SK-N-SH (cell line): Measurements from ENCODE around the gene MLLT1. TPM values are rescaled to one million over a fixed set of nuclear protein-coding genes. Genes with fewer than 3 reads are reported as not detected.

Experiments
- CTCF ChIA-PET: fragments of 300-600, 350-600 bp; formaldehyde crosslinking; extraction: SDS; loops from one replicate; lab custom pipeline; 2021; lab: Yijun Ruan, JAX
- POLR2A ChIA-PET: fragments of 350-600 bp; sonication (Branson Sonifier 250); formaldehyde crosslinking; extraction: SDS; loops from one replicate; lab custom pipeline; 2020; ENCODE audit warnings: antibody characterized with exemption, inconsistent platforms; lab: Yijun Ruan, JAX
- DNase-seq: peaks from one replicate; pipeline ENCODE4 v3.0.0; 2012
- H2AFZ ChIP-seq: fragments of 200-600 bp; sonication (generic); 2 replicates; pipeline ENCODE4 v1.8.1; 2016; ENCODE audit warnings: antibody characterized with exemption, mild to moderate bottlenecking, low read depth
- H3F3A ChIP-seq: fragments of 200-600 bp; sonication (generic); replicated peaks from 2 replicates; pipeline ENCODE3; 2016; ENCODE audit warnings: antibody characterized with exemption, mild to moderate bottlenecking; ENCODE audit not compliant: insufficient read depth
- H3K27ac ChIP-seq, 2 experiments: fragments of 200-500 bp in 1 of 2; fragments of 200-600 bp in 1 of 2; sonication (Bioruptor generic) in 1 of 2; sonication (generic), shearing (Covaris generic) in 1 of 2; 2 replicates each; pipeline versions ENCODE4 v1.5.1 to v1.6.1; 2014 to 2016; ENCODE audit warnings: low read depth in 2 of 2, inconsistent platforms in 1 of 2, low read length in 1 of 2, mild to moderate bottlenecking in 1 of 2, mixed read lengths in 1 of 2
- H3K27me3 ChIP-seq: fragments of 200-600 bp; sonication (generic), shearing (Covaris generic); 2 replicates; pipeline ENCODE4 v1.6.1; 2016; ENCODE audit warnings: mixed run types; ENCODE audit not compliant: insufficient read depth
- H3K36me3 ChIP-seq, 2 experiments: fragments of 200-500 bp in 1 of 2; fragments of 200-600 bp in 1 of 2; sonication (Bioruptor generic) in 1 of 2; sonication (generic) in 1 of 2; replicated peaks in 1 of 2; 2 replicates each; pipeline versions ENCODE3 to v1.5.1; 2014 to 2016; ENCODE audit warnings: low read length in 1 of 2, mild to moderate bottlenecking in 1 of 2; ENCODE audit not compliant: insufficient read depth in 2 of 2, control insufficient read depth in 1 of 2
- H3K4me1 ChIP-seq, 2 experiments: fragments of 200-500 bp in 1 of 2; fragments of 200-600 bp in 1 of 2; sonication (Bioruptor generic) in 1 of 2; sonication (generic), shearing (Covaris generic) in 1 of 2; 2 replicates each; pipeline versions ENCODE4 v1.5.1 to v1.6.1; 2014 to 2016; ENCODE audit warnings: low read depth in 1 of 2, low read length in 1 of 2, mixed run types in 1 of 2; ENCODE audit not compliant: insufficient read depth in 2 of 2, control insufficient read depth in 1 of 2
- H3K4me2 ChIP-seq: fragments of 200-600 bp; sonication (generic), shearing (Covaris generic); 2 replicates; pipeline ENCODE4 v1.6.1; 2017; ENCODE audit warnings: mixed run types
- H3K4me3 ChIP-seq, 2 experiments: fragments of 200-500 bp in 1 of 2; fragments of 200-600 bp in 1 of 2; sonication (Bioruptor generic) in 1 of 2; sonication (generic), shearing (Covaris generic) in 1 of 2; 2 replicates each; pipeline versions ENCODE4 v1.5.1 to v1.8.1; 2014 to 2016; ENCODE audit warnings: low read depth in 2 of 2, inconsistent platforms in 1 of 2, low read length in 1 of 2, mild to moderate bottlenecking in 1 of 2, mixed read lengths in 1 of 2, moderate library complexity in 1 of 2
- H3K79me2 ChIP-seq: fragments of 200-600 bp; sonication (generic); 2 replicates; pipeline ENCODE4 v1.8.1; 2017; ENCODE audit warnings: mild to moderate bottlenecking; ENCODE audit not compliant: insufficient read depth
- H3K9ac ChIP-seq: fragments of 200-600 bp; sonication (generic); 2 replicates; pipeline ENCODE4 v1.6.1; 2017; ENCODE audit warnings: mixed run types
- H3K9me2 ChIP-seq: fragments of 200-600 bp; sonication (generic); 2 replicates; pipeline ENCODE4 v1.6.1; 2017; ENCODE audit warnings: mixed run types
- H3K9me3 ChIP-seq: fragments of 200-600 bp; sonication (generic); 2 replicates; pipeline ENCODE4 v1.6.1; 2017; ENCODE audit warnings: mixed run types, mild to moderate bottlenecking, moderate library complexity
- H4K20me1 ChIP-seq: fragments of 200-600 bp; sonication (generic); 2 replicates; pipeline ENCODE4 v1.6.1; 2017; ENCODE audit warnings: mild to moderate bottlenecking, mixed run types; ENCODE audit not compliant: insufficient read depth
- CHD2 ChIP-seq: fragments of 150-350 bp; IDR thresholded peaks from 2 replicates; pipeline ENCODE4 v1.6.1; 2018; ENCODE audit warnings: low read length; ENCODE audit not compliant: partially characterized antibody
- CTCF ChIP-seq: fragments of 200-600 bp; sonication (generic); IDR thresholded peaks from 2 replicates; pipeline ENCODE4 v1.6.1; 2017; ENCODE audit warnings: antibody characterized with exemption, mild to moderate bottlenecking, moderate library complexity
- EZH2phosphoT487 ChIP-seq: fragments of 200-600 bp; sonication (generic); IDR thresholded peaks from 2 replicates; pipeline ENCODE4 v1.6.1; 2017; ENCODE audit warnings: low read depth, mixed run types, mild to moderate bottlenecking, antibody characterized with exemption, moderate library complexity, borderline replicate concordance
- FOSL2 ChIP-seq: IDR thresholded peaks from 2 replicates; pipeline ENCODE4 v1.4.0; 2012; ENCODE audit warnings: low read depth, mild to moderate bottlenecking, moderate library complexity, borderline replicate concordance
- JUND ChIP-seq: IDR thresholded peaks from 2 replicates; pipeline ENCODE4 v1.4.0; 2012
- MEF2A ChIP-seq: IDR thresholded peaks from 2 replicates; pipeline ENCODE4 v1.4.0; 2012; ENCODE audit warnings: low read depth, borderline replicate concordance
- NFIC ChIP-seq: IDR thresholded peaks from 2 replicates; pipeline ENCODE4 v1.4.0; 2012; ENCODE audit warnings: borderline replicate concordance
- RCOR1 ChIP-seq: fragments of 150-350 bp; IDR thresholded peaks from 2 replicates; pipeline ENCODE4 v1.6.1; 2017; ENCODE audit warnings: antibody characterized with exemption, low read length
- RFX5 ChIP-seq: IDR thresholded peaks from 2 replicates; pipeline ENCODE4 v1.6.1; 2012; ENCODE audit warnings: mild to moderate bottlenecking, improper control_type of control experiment, low read length
- SIN3A ChIP-seq: IDR thresholded peaks from 2 replicates; pipeline ENCODE4 v1.6.1; 2012; ENCODE audit warnings: low read depth, mild to moderate bottlenecking, low read length, moderate library complexity, borderline replicate concordance
- YY1 ChIP-seq: IDR thresholded peaks from 2 replicates; pipeline ENCODE4 v1.4.0; 2012; ENCODE audit warnings: low read depth, mild to moderate bottlenecking
- WGBS: methylation state at CpG from one replicate; pipeline ENCODE4 v1.1.6; 2017; ENCODE audit warnings: low lambda C conversion rate; 5-methylcytosine and 5-hydroxymethylcytosine counted together
- polyA plus RNA-seq, 3 experiments: library from polyadenylated mRNA; depleted of rRNA; stranded (reverse); fragments of >200 nt; gene quantifications; 2 replicates each; pipeline ENCODE4 v1.2.3, GENCODE V29; 2012
- TF ChIP-seq, protein P1 (sequence below): IDR thresholded peaks from 2 replicates; pipeline ENCODE4 v1.6.1; 2012; ENCODE audit warnings: mild to moderate bottlenecking, low read depth, low read length, moderate library complexity

Gene MLLT1
- polyA plus RNA-seq, 1 of the 3 experiments (the other 2 are of a cell fraction): 19.0 TPM

DNA sequence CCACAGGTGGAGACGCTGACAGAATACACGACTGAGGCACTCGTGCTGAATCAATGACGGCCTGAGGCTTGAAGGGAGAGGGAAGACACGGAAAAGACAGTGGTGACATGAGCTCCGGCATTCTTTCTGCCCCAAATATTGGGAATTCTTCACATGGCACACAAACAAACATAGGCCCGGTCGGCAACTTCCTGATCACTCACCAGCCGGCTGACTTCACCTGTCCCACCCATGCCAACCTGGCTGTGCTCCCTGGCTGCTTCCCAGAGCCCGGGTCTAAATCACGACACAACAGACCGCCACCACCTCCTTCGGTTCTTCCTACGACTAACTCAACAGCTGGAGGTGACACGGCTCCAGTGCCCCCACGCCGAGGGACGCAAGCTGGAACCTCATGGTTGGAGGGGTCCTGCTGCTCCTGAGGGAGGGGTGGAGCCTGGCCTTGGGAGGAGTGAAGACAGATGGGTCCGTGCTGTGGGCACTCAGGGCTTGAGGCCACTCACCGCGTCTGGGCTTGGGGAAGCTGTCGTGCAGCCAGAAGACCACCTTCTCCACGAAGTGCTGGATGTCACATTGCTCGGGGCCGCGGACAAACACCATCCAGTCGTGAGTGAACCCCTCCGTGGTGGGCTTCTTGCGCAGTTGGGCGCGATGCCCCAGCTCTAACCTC, 9.6 kb downstream of the MLLT1 start (continued):
- TF ChIP-seq CTCF: no peak

- H3K9me2 ChIP-seq: no peaks in the 10 kb centered on the region
- no peak overlapping the region for H3K4me2 ChIP-seq
- peaks cover 47% of the 10 kb centered on the region for H4K20me1 ChIP-seq
- no peak overlapping the region for H2AFZ ChIP-seq
- H3K36me3 ChIP-seq: peaks cover 10 to 23% of the 10 kb centered on the region in 2 experiments
- H3K4me1 ChIP-seq: peaks cover 31 to 52% of the 10 kb centered on the region in 2 experiments
- H3K27me3 ChIP-seq: no peaks in the 10 kb centered on the region
- TF ChIP-seq NFIC (no peak), CHD2 (no peak), YY1 (no peak), FOSL2 (no peak), RCOR1 (no peak), EZH2phosphoT487 (no peak), JUND (no peak), SIN3A (no peak), RFX5 (no peak), MEF2A (no peak)
- TF ChIP-seq, protein P1, sequence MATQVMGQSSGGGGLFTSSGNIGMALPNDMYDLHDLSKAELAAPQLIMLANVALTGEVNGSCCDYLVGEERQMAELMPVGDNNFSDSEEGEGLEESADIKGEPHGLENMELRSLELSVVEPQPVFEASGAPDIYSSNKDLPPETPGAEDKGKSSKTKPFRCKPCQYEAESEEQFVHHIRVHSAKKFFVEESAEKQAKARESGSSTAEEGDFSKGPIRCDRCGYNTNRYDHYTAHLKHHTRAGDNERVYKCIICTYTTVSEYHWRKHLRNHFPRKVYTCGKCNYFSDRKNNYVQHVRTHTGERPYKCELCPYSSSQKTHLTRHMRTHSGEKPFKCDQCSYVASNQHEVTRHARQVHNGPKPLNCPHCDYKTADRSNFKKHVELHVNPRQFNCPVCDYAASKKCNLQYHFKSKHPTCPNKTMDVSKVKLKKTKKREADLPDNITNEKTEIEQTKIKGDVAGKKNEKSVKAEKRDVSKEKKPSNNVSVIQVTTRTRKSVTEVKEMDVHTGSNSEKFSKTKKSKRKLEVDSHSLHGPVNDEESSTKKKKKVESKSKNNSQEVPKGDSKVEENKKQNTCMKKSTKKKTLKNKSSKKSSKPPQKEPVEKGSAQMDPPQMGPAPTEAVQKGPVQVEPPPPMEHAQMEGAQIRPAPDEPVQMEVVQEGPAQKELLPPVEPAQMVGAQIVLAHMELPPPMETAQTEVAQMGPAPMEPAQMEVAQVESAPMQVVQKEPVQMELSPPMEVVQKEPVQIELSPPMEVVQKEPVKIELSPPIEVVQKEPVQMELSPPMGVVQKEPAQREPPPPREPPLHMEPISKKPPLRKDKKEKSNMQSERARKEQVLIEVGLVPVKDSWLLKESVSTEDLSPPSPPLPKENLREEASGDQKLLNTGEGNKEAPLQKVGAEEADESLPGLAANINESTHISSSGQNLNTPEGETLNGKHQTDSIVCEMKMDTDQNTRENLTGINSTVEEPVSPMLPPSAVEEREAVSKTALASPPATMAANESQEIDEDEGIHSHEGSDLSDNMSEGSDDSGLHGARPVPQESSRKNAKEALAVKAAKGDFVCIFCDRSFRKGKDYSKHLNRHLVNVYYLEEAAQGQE: no peak
- H3K27ac ChIP-seq: no peak overlapping the region; a peak in 1 of 4 replicates
- POLR2A ChIA-PET: no interaction called here
- peaks cover 89% of the 10 kb centered on the region for H3K79me2 ChIP-seq
- WGBS: 91% methylated on average over 22 of the region's 33 CpGs
- no peaks in the 10 kb centered on the region for H3K9me3 ChIP-seq
- no peak for DNase-seq
- H3K4me3 ChIP-seq: no peak overlapping the region
- H3F3A ChIP-seq: peaks cover 7% of the 10 kb centered on the region
- CTCF ChIA-PET: interaction anchor here (2.6 to 3.8 kb wide), 2 partner anchors 9 to 51 kb away, joined by 13 to 24 read pairs; no protein-coding TSS in a partner anchor
- H3K9ac ChIP-seq: no peak overlapping the region
Measured at GRCh38 chr19:6269101-6269886, 10.5 kb downstream of the MLLT1 start.
